Right lobe of liver (tissue), 6 donors: ENCODE data around the gene SYNPO2L. TPM values are rescaled to one million over a fixed set of nuclear protein-coding genes. Genes with fewer than 3 reads are reported as not detected.
A peak's percentile ranks its signal among the peaks of the same experiment; 100 is the strongest.

Experiments used
- ATAC-seq, 4 donors: fragments of 200-7000 bp; cut with Tn5 transposase; one replicate each; pipeline ENCODE4 v1.9.1; 2020; ENCODE audit warnings: mild to moderate bottlenecking in 4 of 4, moderate library complexity in 4 of 4
- DNase-seq, 3 donors: peaks; one replicate each; pipeline ENCODE4 v3.0.0-alpha.2; 2020
- H3K27ac ChIP-seq, 3 donors: fragments of 200-600 bp; one replicate each; pipeline ENCODE4 v1.8.0; 2022
- H3K27me3 ChIP-seq, 2 donors: fragments of 200-600 bp; one replicate each; pipeline ENCODE4 v1.8.0; 2022
- H3K36me3 ChIP-seq, 4 donors: fragments of 200-600 bp; sonication (generic) in 1 of 4; one replicate each; pipeline versions ENCODE4 v1.5.1 to v1.8.0; 2017 to 2022; ENCODE audit warnings: control low read depth in 1 of 4
- H3K4me1 ChIP-seq, 4 donors: fragments of 200-600 bp; sonication (generic) in 1 of 4; one replicate each; pipeline versions ENCODE4 v1.5.1 to v1.8.0; 2017 to 2022; ENCODE audit warnings: control low read depth in 1 of 4
- H3K4me3 ChIP-seq, 3 donors: fragments of 200-600 bp; one replicate each; pipeline ENCODE4 v1.8.0; 2022
- H3K9me3 ChIP-seq, 4 donors: fragments of 200-600 bp; sonication (generic) in 1 of 4; one replicate each; pipeline versions ENCODE4 v1.5.1 to v1.8.0; 2017 to 2022; ENCODE audit warnings: control low read depth in 1 of 4
- CTCF ChIP-seq, 4 donors: fragments of 200-600 bp in 3 of 4; fragments of 450-650 bp in 1 of 4; IDR thresholded peaks; one replicate each; pipeline versions ENCODE4 v1.5.1 to v1.8.0; 2016 to 2022; ENCODE audit warnings: antibody characterized with exemption in 4 of 4, mild to moderate bottlenecking in 2 of 4
- POLR2A ChIP-seq: fragments of 450-650 bp; IDR thresholded peaks from one replicate; pipeline ENCODE4 v1.6.1; 2017; ENCODE audit warnings: antibody characterized with exemption, mild to moderate bottlenecking
- WGBS: methylation state at CpG from one replicate; pipeline ENCODE4 v1.1.6; 2018; ENCODE audit warnings: low coverage, low lambda C conversion rate; ENCODE audit not compliant: insufficient coverage; ENCODE audit errors: missing lambda C conversion rate; 5-methylcytosine and 5-hydroxymethylcytosine counted together
- intact Hi-C, 2 donors: fragments of 100-400 bp; cut with DNase I; formaldehyde crosslinking; loops; one replicate each; pipeline versions ENCODE4 v1.11.2 to v1.14.1; 2022
- total RNA-seq, 6 experiments: library from RNA; depleted of rRNA in 2 of 6; stranded (reverse); fragments of >200 nt in 2 of 6; fragmentation: NEBNext Ultra II Directional in 3 of 6; extraction: Animal tissue kit (Norgen Biotek cat#: 25700) in 3 of 6; gene quantifications; one replicate each; pipeline versions ENCODE4 v1.1.0 to v1.2.4, GENCODE V29; 2016 to 2023
- donor health status: DM: no; HTN: yes; CAD: no.
- donor health status: DM: no; HTN: no; CAD: no.
- donor health status: DM: no; HTN: no; CAD: no.
- donor health status: DM: no; HTN: yes; CAD: no.
- donor health status: DM: no; HTN: yes; CAD: no.

SYNPO2L gene
- total RNA-seq, 6 experiments from 2014 or later: 0.06 to 0.35 (median 0.20) TPM; not detected in 2

DNA sequence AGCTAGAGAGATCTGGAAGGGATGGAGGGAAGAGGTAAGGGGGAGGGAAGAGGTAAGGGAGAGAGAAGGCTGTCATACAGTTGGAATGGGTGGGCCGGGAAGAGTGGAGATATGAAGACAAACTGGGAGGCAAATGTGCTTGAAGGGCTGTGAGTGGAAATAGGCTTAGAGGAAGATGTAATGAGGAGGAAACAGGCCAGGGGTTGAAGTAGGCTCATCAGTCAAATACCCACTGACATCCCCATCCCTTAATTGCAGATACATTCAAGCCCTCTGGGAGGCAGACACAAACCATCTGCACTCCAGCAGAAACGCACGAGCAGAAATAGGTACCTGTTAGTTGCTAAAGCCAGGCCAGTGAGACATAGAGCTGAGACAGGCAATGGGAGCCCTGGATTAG, 2.1 kb downstream of the SYNPO2L start:
- no peaks in the 10 kb centered on the region for H3K27me3 ChIP-seq
- intact Hi-C loops: no loop called here
- no peaks in the 10 kb centered on the region for H3K9me3 ChIP-seq
- no peak overlapping the region for H3K4me3 ChIP-seq
- WGBS: 61% methylated on average over 3 of the region's 3 CpGs
- no peak for TF ChIP-seq POLR2A
- TF ChIP-seq CTCF (IDR thresholded peaks at IDR 0.05): no peak
- ATAC-seq (no peak), DNase-seq (no peak)
- H3K27ac ChIP-seq: no peak overlapping the region
- no peaks in the 10 kb centered on the region for H3K4me1 ChIP-seq
- H3K36me3 ChIP-seq: no peaks in the 10 kb centered on the region

- no peak for DNase-seq
- H3K9me3 ChIP-seq: no peaks in the 10 kb centered on the region
- H3K36me3 ChIP-seq: no peaks in the 10 kb centered on the region
- TF ChIP-seq POLR2A (no peak), CTCF (IDR thresholded peaks at IDR 0.05) (no peak)
- no CpG with 5 or more reads among the region's 11 CpGs for WGBS
- no peak for ATAC-seq
- intact Hi-C loops: no loop called here
- no peaks in the 10 kb centered on the region for H3K4me1 ChIP-seq
- H3K27ac ChIP-seq: no peak overlapping the region
- H3K27me3 ChIP-seq: no peaks in the 10 kb centered on the region
- no peak overlapping the region for H3K4me3 ChIP-seq
Observed at GRCh38 chr10:73653195-73653594, 2.6 kb downstream of the SYNPO2L start.

- 56% methylated on average over 2 of the region's 5 CpGs for WGBS
- TF ChIP-seq CTCF (IDR thresholded peaks at IDR 0.05) (no peak), POLR2A (no peak)
- Histone ChIP-seq H3K4me3 (no peak overlapping the region), H3K27ac (no peak overlapping the region), H3K27me3 (no peaks in the 10 kb centered on the region), H3K4me1 (peaks cover 0 to 5% (median 0%) of the 10 kb centered on the region in 4 donors), H3K36me3 (no peaks in the 10 kb centered on the region), H3K9me3 (no peaks in the 10 kb centered on the region)
- intact Hi-C loops: no loop called here
- no peak for DNase-seq
- peak in 1 of 4 donors; percentile 19 for ATAC-seq
Observed at GRCh38 chr10:73650537-73651331, 5.1 kb downstream of the SYNPO2L start.

DNA sequence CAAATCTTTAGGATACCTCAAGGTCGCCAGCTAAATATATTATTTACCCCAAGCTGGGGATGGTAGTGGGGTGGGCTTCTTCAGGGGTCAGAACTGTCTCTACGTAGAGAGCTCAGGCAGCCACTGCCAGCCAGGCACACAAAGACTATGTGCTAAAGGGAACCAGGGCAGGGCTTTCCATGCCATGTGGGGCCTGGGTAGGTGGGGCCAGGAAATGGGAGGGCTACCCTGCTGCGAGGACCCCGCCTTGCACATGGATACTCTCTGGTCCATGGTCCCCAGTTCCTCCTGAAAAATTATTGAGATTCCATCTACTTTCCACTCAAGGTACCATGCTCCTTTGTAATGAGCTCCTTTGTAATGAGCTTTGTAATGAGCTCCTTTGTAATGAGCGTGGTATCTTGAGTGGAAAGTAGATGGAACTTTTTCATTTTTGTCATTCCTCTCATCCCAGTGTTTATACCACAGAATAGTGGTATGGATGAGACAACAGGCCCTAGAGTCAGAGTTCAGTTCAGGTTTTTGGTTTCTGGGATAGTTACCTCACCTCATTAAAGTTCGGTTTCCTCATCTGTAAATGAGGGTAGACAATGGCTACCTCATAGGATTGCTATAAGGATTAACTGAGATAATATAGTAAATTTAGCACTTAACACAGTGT, 5.8 kb downstream of the SYNPO2L start:
- intact Hi-C loops: no loop called here
- Histone ChIP-seq H3K36me3 (no peaks in the 10 kb centered on the region), H3K4me3 (no peak overlapping the region), H3K27ac (no peak overlapping the region), H3K27me3 (no peaks in the 10 kb centered on the region), H3K9me3 (no peaks in the 10 kb centered on the region), H3K4me1 (peaks cover 0 to 5% (median 0%) of the 10 kb centered on the region in 4 donors)
- ATAC-seq: no peak
- no peak for DNase-seq
- 82% methylated on average over 5 of the region's 6 CpGs for WGBS
- TF ChIP-seq POLR2A (no peak), CTCF (IDR thresholded peaks at IDR 0.05) (no peak)
